Measurements from ENCODE around the gene KIAA0232. TPM values are rescaled to one million over a fixed set of nuclear protein-coding genes. Genes with fewer than 3 reads are reported as not detected.

Gene KIAA0232
- total and polyA plus RNA-seq, 2 of the 8 experiments (the other 6 are each of a cell fraction or from before 2014, with no cell fraction given) = 5.6 to 23.3 TPM

Other genes starting within 250 kb of the KIAA0232 start
- 4.0 and 4.1 TPM in 2 replicates for gene MAN2B2, start 207.5 kb upstream of the KIAA0232 start, total RNA-seq (2021; fragmentation: NEBNext Ultra II Directional; extraction: Animal tissue kit (Norgen Biotek cat#: 25700))
- gene MAN2B2, start 207.5 kb upstream of the KIAA0232 start, polyA plus RNA-seq (2011; rRNA removed) = 3.3 and 5.8 TPM in 2 replicates
- gene MRFAP1, start 142.0 kb upstream of the KIAA0232 start, total RNA-seq (2021; fragmentation: NEBNext Ultra II Directional; extraction: Animal tissue kit (Norgen Biotek cat#: 25700)) = 307 and 313 TPM in 2 replicates
- 108 and 156 TPM in 2 replicates for gene MRFAP1, start 142.0 kb upstream of the KIAA0232 start, polyA plus RNA-seq (2011; rRNA removed)
- gene S100P, start 88.8 kb upstream of the KIAA0232 start, total RNA-seq (2021; fragmentation: NEBNext Ultra II Directional; extraction: Animal tissue kit (Norgen Biotek cat#: 25700)) = not detected in 2 replicates
- gene S100P, start 88.8 kb upstream of the KIAA0232 start, polyA plus RNA-seq (2011; rRNA removed) = not detected in 2 replicates
- 54.3 TPM in 2 replicates for gene MRFAP1L1, start 72.9 kb upstream of the KIAA0232 start, total RNA-seq (2021; fragmentation: NEBNext Ultra II Directional; extraction: Animal tissue kit (Norgen Biotek cat#: 25700))
- 21.3 and 26.8 TPM in 2 replicates for gene MRFAP1L1, start 72.9 kb upstream of the KIAA0232 start, polyA plus RNA-seq (2011; rRNA removed)
- gene BLOC1S4, start 66.6 kb upstream of the KIAA0232 start, total RNA-seq (2021; fragmentation: NEBNext Ultra II Directional; extraction: Animal tissue kit (Norgen Biotek cat#: 25700)) = 19.1 and 20.5 TPM in 2 replicates
- gene BLOC1S4, start 66.6 kb upstream of the KIAA0232 start, polyA plus RNA-seq (2011; rRNA removed) = 26.6 and 27.8 TPM in 2 replicates
- gene TBC1D14, start 127.1 kb downstream of the KIAA0232 start, total RNA-seq (2021; fragmentation: NEBNext Ultra II Directional; extraction: Animal tissue kit (Norgen Biotek cat#: 25700)) = 48.2 and 49.7 TPM in 2 replicates
- 45.6 and 46.2 TPM in 2 replicates for gene TBC1D14, start 127.1 kb downstream of the KIAA0232 start, polyA plus RNA-seq (2011; rRNA removed)

Measured in H1 (cell line).